ENCODE results near the gene TPSG1.
"Not testable (repeated sequence)": the region's sequence is repeated elsewhere in the genome, so short reads cannot be mapped to it uniquely, and the experiment has no call there.

Gene TPSG1

DNA sequence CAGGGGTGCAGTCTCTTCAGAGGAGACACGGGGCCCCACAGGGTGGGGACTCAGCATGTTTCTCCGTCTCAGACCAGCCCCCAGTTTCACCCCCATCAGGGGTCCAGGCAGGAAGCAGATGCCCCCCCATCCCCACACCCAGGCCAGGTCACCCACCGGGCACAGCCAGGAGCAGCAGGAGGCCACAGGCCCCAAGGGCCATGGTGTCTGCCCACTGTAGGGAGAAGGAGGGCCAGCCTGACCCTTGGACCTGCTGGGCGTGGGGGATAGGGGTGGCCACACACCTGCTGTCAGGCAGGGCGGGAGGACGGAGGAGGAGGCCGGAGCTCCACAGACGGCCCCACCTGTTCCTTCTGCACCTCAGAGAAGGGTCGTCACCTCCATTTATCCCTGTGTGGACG, at the start of gene TPSG1:
TSS of gene TPSG1 (minus strand) at position 218 of the 401 bp plus-strand sequence. CDS start at position 202, 16 bp downstream.
- no peak for DNase-seq

DNA sequence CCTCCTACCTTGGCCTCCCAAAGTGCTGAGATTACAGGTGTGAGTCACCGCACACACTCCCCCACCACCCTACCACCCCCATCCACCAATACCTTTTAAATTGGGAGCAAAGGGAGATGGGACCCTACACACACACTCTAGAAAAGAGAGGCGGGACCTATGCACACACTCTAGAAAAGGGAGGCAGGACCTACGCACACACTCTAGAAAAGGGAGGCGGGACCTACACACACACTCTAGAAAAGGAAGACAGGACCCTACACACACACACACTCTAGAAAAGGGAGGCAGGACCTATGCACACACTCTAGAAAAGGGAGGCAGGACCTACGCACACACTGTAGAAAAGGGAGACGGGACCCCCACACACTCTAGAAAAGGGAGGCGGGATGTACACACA, 49.7 kb upstream of the TPSG1 start:
- DNase-seq: no peak

DNA sequence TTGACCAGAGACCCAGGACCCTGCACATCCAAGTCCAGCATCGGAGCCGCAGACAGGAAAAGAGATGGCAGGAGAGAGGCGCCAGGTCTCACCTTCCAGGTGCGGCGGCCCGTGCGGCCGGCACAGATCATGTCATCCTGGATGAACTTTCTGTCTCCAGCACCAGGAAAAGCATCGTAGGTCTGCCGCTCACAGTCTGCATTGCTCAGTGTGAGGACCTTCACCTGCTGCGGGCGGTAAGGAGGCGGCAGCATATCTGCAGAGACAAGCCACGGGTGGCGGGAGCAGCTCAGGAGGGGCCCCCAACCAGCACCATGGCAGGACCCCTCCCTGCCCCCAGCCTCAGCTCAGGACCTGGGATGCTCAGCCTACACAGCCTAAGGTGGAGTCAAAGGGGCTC, 48.7 kb upstream of the TPSG1 start:
- no peak for DNase-seq

DNA sequence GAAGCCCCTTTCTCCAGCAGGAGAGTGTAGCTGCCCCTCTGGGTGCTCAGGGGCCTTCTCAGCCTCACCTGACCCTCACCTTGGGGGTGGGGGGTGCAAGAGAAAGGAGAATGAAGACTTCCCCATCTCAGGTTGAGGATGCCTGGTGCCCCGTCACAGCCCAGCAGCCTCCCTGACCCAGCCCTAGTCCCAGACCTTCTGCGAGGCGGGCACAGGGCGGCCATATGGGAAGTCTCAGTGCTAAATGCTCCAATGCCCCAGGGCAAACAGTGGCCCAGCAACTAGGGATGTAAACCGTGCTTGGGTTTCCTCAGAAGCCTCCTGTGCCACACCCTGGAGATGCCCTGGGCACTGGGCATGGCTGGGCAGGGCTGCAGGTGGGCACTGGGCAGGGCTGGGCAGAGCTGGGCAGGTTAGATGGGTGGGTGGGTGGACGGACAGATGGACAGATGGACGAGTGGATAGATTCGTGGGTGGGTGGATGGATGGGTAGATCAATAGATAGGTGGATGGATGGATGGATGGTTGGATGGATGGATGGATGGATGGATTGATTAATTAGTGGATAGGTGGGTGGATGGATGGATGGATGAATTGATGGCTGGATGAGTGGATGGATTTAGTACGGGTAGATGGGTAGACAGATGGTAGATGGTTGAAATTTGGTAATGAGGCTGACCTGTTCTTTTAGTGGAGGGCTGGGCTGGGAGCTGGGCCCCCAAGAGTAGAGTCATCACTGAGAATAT, 47.6 kb upstream of the TPSG1 start:
- DNase-seq: no peak

DNA sequence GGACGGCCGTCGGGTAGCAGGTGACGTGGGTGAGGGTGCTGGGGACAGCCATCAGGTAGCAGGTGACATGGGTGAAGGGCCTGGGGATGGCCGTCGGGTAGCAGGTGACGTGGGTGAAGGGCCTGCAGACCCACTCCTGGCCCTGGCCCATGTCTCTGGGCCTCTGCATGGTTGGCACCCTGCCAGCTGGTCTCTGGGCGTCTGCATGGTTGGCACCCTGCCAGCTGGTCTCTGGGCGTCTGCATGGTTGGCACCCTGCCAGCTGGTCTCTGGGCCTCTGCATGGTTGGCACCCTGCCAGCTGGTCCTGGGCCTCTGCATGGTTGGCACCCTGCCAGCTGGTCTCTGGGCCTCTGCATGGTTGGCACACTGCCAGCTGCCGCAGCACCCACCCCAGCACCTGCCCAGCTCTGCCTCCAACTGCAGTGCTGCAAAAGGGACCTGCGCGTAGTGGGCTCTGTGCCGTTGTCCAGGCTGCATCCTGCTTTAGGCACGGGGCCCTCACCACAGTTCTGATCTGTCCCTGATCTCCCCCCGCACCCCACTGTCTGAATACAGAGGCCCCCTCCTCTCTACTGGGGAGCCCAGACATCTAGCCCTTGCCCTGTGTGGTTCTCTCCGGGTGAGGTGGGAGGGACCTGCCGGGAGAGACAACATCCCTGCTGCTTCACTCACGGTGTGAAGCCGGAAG, 46.8 kb upstream of the TPSG1 start:
- not testable (repeated sequence) for DNase-seq

DNA sequence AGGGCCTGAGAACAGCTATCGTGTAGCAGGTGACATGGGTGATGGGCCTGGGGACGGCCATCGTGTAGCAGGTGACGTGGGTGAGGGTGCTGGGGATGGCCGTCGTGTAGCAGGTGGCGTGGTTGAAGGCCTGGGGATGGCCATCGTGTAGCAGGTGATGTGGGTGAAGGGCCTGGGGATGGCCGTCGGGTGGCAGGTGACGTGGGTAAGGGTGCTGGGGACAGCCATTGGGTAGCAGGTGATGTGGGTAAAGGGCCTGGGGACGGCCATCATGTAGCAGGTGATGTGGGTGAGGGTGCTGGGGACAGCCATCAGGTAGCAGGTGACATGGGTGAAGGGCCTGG, 46.3 kb upstream of the TPSG1 start:
- DNase-seq: no peak

DNA sequence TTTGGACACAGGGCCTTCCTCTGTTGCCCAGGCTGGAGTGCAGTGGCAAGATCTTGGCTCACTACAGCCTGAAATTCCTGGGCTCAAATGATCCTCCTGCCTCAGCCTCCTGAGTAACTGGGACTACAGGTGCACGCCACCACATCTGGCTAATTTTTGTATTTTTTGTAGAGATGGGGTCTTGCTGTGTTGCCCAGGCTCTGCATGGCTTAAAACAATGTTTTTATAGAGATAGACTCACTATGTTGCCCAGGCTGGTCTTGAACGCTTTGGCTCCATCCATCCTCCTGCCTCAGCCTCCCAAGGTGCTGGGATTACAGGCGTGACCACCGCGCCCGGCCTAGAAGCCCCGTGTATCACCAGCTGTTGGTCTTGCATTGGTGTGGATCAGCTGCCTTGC, 44.4 kb upstream of the TPSG1 start:
- DNase-seq: not testable (repeated sequence)

DNA sequence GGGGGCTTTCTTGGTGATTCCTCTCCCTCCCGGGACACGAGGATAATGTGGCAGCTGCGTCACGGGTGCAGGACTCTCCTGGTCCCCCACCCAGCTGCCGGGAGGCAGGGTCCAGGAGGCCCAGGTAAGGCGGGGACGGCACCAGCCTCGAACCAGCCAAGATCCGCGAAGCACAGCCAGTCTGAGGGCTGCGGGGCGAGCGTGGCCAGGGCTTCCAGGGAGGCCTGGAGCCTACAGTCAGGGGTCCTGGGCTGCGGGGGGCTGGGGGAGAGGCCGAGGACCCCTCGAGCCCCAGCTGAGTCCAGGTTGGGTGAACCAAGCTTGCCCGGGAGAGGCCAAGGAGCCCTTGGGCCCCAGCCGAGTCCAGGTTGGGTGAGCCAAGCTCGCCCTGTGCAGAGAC, 40.8 kb upstream of the TPSG1 start:
- DNase-seq: no peak

DNA sequence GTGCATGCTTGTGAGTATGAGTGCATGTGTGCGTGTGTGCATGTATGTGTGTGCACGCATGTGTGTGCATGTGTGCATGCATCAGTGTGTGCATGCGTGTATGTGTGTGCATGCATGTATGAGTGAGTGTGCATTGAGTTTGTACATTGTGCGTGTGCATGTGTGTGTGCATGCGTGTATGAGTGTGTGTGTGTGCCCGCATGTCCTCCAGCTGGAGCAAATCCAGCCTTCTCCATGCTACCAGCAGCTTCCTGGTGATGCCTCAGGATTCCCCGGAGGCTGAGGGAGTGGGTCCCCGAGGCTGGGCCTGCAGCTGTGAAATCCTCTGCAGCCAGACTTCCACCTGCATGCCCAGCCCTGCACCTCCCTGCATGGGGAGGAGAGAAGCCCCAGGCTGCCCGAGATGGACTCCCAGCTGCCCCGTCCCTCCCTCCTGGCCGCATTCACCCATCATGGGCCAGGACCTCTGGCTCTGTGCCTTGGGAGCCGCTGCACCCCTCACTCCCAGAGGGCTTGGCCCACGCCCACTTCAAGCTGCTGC, 40.1 kb upstream of the TPSG1 start:
- no peak for DNase-seq

DNA sequence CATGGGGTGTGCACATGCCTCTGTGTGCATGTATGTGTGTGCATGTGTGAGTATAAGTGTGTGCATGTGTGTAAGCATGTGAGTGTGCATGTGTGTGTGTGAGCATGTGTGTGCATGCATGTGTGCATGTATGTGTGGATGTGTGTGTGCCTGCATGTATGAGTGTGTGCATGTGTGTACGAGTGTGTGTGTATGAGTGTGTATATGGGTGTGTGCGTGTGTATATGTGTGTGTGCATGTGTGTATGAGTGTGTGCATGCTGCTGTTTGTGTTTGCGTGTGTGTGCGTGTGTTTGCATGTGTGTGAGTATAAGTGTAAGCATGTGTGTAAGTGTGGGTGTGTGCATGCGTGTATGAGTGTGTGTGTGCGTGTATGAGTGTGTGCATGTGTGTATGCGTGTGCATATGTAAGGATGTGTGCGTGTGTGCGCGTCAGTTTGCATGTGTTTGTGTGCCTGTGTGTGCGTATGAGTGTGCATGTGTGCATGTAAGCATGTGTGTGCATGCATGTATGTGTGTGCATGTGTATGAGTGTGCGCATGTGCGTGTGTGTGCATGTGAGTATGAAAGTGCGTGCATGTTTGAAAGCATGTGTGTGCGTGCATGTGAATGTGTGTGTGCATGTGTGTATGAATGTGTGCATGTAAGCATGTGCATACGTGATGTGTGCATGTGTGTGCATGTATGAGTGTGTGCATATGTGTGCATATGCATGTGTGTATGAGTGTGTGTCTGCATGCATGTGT, 39.4 kb upstream of the TPSG1 start:
- DNase-seq: no peak

DNA sequence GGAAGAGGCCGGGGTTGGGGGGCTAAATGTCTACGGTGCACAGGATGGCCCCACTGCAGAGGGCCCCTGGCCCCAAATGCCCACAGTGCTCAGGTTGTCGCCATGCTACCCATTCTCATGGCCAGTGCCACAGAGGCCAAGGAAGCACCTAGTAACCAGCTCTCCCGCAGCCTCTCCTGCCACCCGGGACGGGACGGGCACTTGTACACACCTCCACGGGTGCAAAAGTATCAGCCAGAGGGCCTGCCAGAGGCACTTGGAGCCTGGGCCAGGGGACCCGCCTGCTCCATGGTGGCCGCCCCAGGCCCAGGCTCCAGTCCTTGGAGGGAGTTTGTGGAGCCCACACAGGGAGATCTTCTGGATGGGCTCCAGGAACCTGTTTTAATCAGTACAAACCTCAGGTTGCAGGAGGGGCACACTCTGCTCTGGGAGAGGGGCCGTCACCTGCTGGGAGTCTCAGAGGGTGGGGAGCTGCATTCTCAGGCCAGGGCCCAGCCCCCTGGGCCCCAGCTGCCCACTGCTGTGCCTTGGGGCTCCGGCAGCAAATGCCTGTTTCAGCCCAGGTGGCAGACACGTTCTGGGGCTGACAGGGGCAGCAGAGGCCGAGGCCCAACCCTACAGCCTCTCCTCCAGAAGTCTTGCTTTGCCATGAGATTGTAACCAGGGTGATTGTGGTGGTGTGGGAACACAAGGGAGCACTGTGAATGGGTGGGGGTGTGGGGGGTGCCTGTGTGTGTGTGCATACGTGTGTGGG, 38.7 kb upstream of the TPSG1 start:
- no peak for DNase-seq

DNA sequence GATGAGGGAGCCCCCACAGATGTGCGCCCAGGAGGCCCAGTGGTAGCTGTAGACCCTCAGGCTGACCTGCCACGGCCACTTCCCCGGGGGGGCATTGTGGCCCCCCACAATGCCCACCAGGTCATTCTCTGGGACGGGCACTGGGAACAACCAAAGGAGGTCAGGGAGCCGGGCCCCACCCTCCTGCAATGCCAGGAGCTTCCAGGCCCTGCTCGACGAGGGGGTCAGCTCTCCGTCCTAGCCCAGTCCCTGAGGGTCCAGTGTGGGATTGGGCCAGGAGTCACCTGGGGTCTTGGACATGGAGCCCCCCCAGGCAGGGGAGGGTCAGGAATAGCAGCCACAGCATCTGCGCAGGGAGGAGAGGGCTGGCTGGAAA, 37.8 kb upstream of the TPSG1 start:
- no peak for DNase-seq

DNA sequence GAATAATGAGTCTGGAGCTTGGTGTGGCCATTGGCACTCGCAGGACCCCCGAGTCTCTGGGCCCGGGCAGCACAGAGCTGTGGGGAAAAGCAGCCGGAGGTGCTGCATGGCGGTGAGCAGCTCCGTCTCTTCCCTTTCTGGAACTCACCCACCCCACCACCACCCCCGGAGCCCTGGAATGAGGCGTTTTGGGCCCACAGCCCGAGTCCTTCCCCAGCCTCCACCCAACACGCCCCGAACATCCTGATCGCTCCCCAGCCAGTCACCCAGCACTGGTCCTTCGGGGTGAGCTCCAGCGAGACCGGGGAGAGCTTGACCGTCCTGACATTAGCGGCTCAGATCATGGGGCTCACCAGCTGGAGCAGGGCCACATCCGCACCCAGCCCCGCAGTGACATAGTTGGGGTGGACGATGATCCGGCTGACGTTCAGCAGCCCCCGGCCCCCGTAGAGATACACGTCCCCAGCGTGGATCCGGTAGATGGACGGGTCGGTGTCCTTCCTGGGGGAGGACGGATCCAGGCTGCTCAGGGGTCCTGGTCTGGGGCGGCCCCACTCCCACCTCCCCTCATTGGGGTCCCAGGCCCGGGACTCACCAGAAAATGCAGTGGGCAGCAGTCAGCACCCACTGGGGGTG, 37.3 kb upstream of the TPSG1 start:
- DNase-seq: no peak

DNA sequence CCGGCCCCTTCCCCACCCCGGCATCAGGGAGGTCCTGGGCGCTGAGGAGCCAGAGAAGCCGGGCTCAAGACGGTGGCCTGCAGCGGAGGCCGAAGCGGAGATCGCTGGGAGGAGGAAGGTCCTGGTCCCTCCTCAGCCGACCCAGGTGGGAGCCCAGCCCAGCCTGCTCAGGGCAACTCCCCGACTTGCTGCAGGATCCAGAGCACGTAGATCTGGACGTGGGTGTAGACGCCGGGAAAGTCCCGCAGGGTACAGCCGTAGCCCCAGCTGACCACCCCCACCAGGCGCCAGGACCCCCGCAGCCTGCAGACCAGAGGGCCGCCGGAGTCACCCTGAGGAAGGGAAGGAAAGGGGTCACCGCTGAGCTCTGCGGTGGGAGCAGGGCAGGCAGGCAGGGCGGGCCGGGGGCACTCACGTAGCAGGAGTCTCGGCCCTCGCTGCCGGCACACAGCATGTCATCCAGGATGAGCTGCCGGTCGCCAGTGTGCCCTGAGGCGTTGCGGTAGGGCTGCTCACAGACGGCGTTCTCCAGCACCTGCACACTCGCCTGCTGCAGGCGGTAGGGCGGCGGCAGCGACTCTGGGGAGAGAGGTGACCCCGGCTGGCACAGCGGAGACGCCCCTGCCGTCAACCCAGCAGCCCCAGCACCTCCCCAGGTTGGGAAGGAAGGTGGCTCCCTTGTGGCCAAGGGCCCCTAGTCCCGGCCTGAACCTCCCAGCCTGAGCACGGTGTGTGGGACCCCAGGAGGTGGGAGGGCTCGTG, 36.2 kb upstream of the TPSG1 start:
- peak; percentile 0 for DNase-seq

DNA sequence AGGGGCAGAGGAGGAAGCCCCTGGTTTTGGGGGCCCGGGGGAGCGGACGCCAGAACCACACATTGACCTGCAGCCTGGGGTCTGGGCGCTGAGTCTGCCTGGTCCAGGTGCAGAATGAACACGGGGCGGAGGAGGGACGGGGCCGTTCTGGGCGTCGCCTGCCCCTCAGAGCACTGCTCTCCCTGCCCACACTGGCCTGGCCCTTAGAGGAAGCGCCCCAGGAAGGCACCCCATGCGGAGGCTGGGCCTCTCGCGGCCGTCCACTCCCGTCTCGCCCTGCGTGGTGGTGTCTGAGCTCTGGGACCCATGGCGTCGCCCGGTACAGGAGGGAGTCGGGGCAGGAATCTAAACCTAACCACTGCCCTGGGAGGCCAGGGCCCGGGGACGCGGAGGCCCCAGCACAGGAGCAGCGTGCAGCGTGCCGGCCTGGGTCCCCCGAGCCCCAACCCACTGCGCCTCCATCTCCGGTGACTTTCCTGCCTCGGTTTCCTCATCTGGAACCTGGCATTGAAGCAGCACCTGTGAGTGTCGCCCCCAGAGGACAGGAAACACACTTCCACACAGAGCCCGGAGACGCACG, 35.1 kb upstream of the TPSG1 start:
- DNase-seq: no peak

DNA sequence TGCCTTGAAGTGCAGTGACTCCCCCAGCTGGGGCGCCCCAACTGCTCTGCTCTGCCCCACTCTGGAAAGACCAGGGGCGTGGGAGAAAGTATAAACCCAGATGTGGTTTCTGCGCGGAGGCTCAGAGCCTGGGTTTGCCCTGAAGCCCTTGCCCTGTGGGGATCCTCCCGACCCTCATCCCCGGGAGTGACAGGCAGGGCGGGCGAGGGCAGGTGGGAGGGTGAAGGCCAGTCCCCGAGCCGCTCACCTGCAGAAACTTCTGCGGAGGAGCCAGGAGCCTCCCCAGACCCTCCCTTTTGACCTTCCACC, 34.6 kb upstream of the TPSG1 start:
- DNase-seq: no peak

DNA sequence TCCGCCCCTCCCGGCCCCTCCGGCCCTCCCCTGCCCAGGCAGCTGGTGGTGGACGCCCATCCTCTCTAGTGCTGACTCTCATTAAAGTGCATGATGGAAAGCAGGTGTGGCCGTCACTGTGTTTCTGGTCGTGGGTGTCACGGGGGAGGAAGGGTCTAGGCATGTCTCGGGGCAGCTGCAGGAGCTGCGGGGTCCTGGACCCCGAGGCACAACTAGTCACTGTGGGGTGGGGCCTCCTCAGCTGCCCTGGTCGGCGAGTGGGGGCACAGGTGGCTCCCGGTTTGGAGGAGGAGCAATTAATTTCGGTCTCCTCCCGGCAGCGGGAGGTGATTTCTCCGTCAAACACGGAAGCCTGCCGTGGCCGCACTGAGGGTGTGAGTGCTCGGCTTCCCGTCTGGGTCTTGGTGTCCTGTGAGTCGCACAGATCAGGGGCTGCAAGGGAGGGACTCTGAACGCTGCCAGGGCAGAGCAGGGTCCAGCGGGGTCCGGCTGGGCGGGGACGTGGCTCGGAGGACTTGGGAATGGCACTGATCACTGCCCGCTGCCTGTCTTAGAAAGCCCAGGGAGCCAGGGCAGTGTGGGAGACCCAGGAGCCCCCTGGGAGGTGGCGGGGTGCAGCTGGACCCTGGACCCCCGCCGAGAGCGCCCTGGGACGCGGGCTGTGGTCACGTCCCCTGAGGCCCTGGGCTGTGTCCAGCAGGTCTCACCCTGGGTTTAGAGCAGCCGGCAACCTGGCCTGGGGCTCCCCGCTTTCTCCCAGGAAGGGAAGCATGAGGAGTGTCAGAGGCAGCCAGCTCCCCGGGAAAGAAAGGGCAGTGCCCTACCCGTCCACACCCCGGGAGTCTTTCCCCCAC, 34.1 kb upstream of the TPSG1 start:
- no peak for DNase-seq

DNA sequence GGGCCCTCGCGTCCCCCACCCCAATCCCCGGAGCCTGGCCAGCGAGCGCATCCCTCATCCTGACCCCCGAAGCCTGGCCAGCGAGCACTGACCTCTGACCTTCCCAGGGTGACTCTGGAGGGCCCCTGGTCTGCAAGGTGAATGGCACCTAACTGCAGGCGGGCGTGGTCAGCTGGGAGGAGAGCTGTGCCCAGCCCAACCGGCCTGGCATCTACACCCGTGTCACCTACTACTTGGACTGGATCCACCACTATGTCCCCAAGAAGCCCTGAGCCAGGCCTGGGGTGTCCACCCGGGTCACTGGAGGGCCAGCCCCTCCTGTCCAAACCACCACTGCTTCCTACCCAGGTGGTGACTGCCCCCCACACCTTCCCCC, 33.1 kb upstream of the TPSG1 start:
- DNase-seq: no peak

DNA sequence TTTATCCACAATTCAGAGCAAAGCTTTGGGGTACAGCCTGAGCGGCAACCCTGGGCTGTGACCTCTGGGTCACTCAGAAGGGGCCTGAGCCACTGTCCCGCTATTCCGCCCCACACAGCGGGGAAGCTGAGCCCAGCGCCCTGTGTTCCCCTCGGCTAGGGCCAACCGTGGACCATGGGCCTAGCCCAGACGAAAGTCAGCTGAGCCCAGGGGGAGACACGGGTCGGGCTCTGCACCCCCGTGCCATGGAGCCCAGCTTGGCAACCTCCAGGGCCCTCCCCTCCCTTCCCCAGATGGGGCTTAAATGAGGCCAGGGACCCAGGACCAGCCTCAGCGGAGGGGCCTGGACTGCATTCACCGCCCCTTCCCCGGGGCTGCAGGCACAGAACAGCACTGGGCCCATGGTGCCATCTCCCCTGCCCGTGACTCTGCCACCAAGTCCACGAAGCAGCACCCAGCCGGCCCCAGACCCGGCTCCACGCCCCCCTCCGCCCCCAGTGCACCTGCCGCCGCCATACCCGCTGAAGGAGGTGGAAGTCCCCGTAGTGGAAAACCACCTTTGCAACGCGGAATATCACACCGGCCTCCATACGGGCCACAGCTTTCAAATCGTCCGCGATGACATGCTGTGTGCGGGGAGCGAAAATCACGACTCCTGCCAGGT, 32.6 kb upstream of the TPSG1 start:
- DNase-seq: no peak

DNA sequence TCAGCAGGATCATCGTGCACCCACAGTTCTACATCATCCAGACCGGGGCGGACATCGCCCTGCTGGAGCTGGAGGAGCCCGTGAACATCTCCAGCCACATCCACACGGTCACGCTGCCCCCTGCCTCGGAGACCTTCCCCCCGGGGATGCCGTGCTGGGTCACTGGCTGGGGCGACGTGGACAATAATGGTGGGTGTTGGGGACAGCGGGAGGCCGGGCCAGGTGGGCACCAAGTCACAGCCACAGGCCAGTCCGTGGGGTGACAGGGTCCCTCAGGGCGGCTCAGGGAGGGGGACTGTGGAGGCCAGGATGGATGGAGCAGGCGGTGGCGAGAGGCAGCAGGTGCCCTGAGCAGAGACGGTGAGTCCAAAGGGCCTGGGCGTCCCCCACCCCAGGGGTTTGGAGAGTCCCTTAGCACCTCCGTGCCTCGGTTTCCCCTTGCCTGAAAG, 31.8 kb upstream of the TPSG1 start:
- no peak for DNase-seq

All from NCI-H526 treated with DMSO at 0.1 percent for 48 hours (cell line).